Peyer's patch (tissue), 4 donors: ENCODE results near the gene TPPP2.

ENCODE experiments used
- CTCF ChIP-seq, 6 experiments: fragments of 450-650 bp in 4 of 6; fragments of 200-600 bp in 2 of 6; sonication (generic) in 1 of 6; IDR thresholded peaks; one replicate each; pipeline ENCODE4 v1.5.1; 2017 to 2019; ENCODE audit warnings: antibody characterized with exemption in 6 of 6, mild to moderate bottlenecking in 3 of 6, moderate library complexity in 1 of 6
- POLR2A ChIP-seq, 2 donors: fragments of 450-650 bp; IDR thresholded peaks; one replicate each; pipeline ENCODE4 v1.5.1; 2017; ENCODE audit warnings: antibody characterized with exemption in 2 of 2, mild to moderate bottlenecking in 2 of 2, moderate library complexity in 2 of 2

DNA sequence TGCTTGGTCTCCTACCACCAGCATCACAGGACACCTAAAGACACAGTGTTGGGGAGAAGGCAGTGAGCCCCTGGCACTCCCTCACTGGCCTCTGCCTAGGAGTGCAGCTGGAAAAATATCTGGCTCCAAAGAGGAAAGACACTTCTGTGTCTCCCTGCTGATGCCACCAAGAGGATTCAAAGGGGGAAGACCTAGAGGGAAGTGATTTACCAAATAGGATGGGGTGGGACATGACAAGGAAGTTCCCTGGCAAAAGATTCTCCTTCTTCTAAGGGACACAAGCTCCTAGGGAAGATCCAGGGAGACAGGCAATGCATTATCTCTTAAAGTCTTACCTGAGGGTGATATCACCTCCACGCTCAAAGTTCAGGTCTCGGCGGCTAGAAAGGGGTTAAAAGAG is 11.2 kb upstream of the TPPP2 start:
- TF ChIP-seq CTCF (IDR thresholded peaks at IDR 0.05) (no peak), POLR2A (IDR thresholded peaks at IDR 0.05) (no peak)
